HCT116 (cell line): ENCODE data around the gene RHOBTB1. TPM values are rescaled to one million over a fixed set of nuclear protein-coding genes. Genes with fewer than 3 reads are reported as not detected.

Experiments
- ATAC-seq: fragments of 200-7000 bp; cut with Tn5 transposase; 2 replicates; pipeline ENCODE4 v1.9.1; 2020; ENCODE audit warnings: mild to moderate bottlenecking, moderate library complexity
- BruUV-seq: library from RNA; stranded (reverse); fragments of 400-500 nt; replicated peaks from 2 replicates; lab custom pipeline; 2021; lab: Mats Ljungman, UMichigan
- CTCF ChIA-PET: fragments of 300-600 bp; sonication (Branson Sonifier 250); formaldehyde crosslinking; loops from one replicate; lab custom pipeline; 2021; ENCODE audit warnings: antibody characterized with exemption; lab: Charles Lee
- POLR2A ChIA-PET: fragments of 300-600, 350-600 bp; sonication (Branson Sonifier 250); formaldehyde crosslinking; loops from one replicate; lab custom pipeline; 2021; ENCODE audit warnings: antibody characterized with exemption; lab: Charles Lee
- RAD21 ChIA-PET, 2 experiments: fragments of 300-600 bp; sonication (Branson Sonifier 250); formaldehyde crosslinking; loops; one replicate each; lab custom pipeline; 2023; ENCODE audit warnings: low total read pairs in 2 of 2; ENCODE audit not compliant: uncharacterized antibody in 2 of 2, unreplicated experiment in 2 of 2, low non-redundant PET in 1 of 2; lab: Charles Lee
- DNase-seq: peaks from one replicate; pipeline ENCODE4 v3.0.0-alpha.2; 2010; ENCODE audit warnings: low read depth, low spot score
- H2AFZ ChIP-seq: fragments of 200-600 bp; shearing (Covaris generic), sonication (generic); 2 replicates; pipeline ENCODE4 v1.6.1; 2017; ENCODE audit warnings: low read depth, mixed run types, mixed read lengths, antibody characterized with exemption, low read length; ENCODE audit not compliant: poor library complexity, severe bottlenecking
- H3K27ac ChIP-seq: 2 replicates; pipeline ENCODE4 v1.5.1; 2012; ENCODE audit warnings: low read depth, low read length
- H3K27me3 ChIP-seq: fragments of 200-600 bp; sonication (generic); 2 replicates; pipeline ENCODE4 v1.6.1; 2016; ENCODE audit warnings: mixed run types, low read length, mixed read lengths; ENCODE audit not compliant: insufficient read depth
- H3K36me3 ChIP-seq, 2 experiments: fragments of 200-500 bp in 1 of 2; fragments of 200-600 bp in 1 of 2; sonication (Bioruptor generic) in 1 of 2; sonication (generic) in 1 of 2; 2 replicates each; pipeline versions ENCODE4 v1.5.1 to v1.6.1; 2014 to 2016; ENCODE audit warnings: low read length in 2 of 2, inconsistent platforms in 1 of 2, mixed read lengths in 1 of 2, mixed run types in 1 of 2; ENCODE audit not compliant: insufficient read depth in 2 of 2, control insufficient read depth in 1 of 2
- H3K4me1 ChIP-seq, 2 experiments: fragments of 200-600 bp in 1 of 2; sonication (generic) in 1 of 2; 2 replicates each; pipeline versions ENCODE4 v1.5.1 to v1.6.1; 2012 to 2017; ENCODE audit warnings: low read length in 2 of 2, inconsistent platforms in 1 of 2, mild to moderate bottlenecking in 1 of 2, mixed read lengths in 1 of 2, mixed run types in 1 of 2, moderate library complexity in 1 of 2; ENCODE audit not compliant: insufficient read depth in 2 of 2, control insufficient read depth in 1 of 2
- H3K4me2 ChIP-seq: fragments of 200-600 bp; sonication (generic); 2 replicates; pipeline ENCODE4 v1.6.1; 2017; ENCODE audit warnings: mixed run types, low read length, mixed read lengths
- H3K4me3 ChIP-seq, 2 experiments: fragments of 200-600 bp in 1 of 2; sonication (generic) in 1 of 2; replicated peaks in 1 of 2; 2 replicates each; pipeline ENCODE4 v1.5.1; 2011 to 2016; ENCODE audit warnings: low read length in 2 of 2, control low read depth in 1 of 2, low read depth in 1 of 2, mild to moderate bottlenecking in 1 of 2, mixed read lengths in 1 of 2, mixed run types in 1 of 2
- H3K79me2 ChIP-seq: fragments of 200-600 bp; sonication (generic); 2 replicates; pipeline ENCODE4 v1.6.1; 2017; ENCODE audit warnings: mild to moderate bottlenecking, mixed run types, low read length, moderate library complexity, mixed read lengths; ENCODE audit not compliant: insufficient read depth
- H3K9ac ChIP-seq: fragments of 200-600 bp; sonication (generic); 2 replicates; pipeline ENCODE4 v1.6.1; 2016; ENCODE audit warnings: low read length, mixed read lengths
- H3K9me2 ChIP-seq: fragments of 200-600 bp; sonication (generic), shearing (Covaris generic); 2 replicates; pipeline ENCODE4 v1.6.1; 2017; ENCODE audit warnings: mixed run types, mild to moderate bottlenecking, moderate library complexity; ENCODE audit not compliant: insufficient read depth
- H3K9me3 ChIP-seq, 2 experiments: fragments of 200-500 bp in 1 of 2; fragments of 200-600 bp in 1 of 2; sonication (Bioruptor generic) in 1 of 2; sonication (generic) in 1 of 2; 2 replicates each; pipeline ENCODE4 v1.6.1; 2014 to 2017; ENCODE audit warnings: low read length in 2 of 2, mixed read lengths in 2 of 2, inconsistent platforms in 1 of 2, low read depth in 1 of 2, mild to moderate bottlenecking in 1 of 2, mixed run types in 1 of 2, moderate library complexity in 1 of 2; ENCODE audit not compliant: control insufficient read depth in 1 of 2, insufficient read depth in 1 of 2
- H4K20me1 ChIP-seq: fragments of 200-600 bp; sonication (generic), shearing (Covaris generic); 2 replicates; pipeline ENCODE4 v1.6.1; 2017; ENCODE audit warnings: mixed run types, mild to moderate bottlenecking, moderate library complexity; ENCODE audit not compliant: insufficient read depth
- CBX3 ChIP-seq: IDR thresholded peaks from 2 replicates; pipeline ENCODE4 v1.6.1; 2012; ENCODE audit warnings: low read depth
- CEBPB ChIP-seq: IDR thresholded peaks from 2 replicates; pipeline ENCODE4 v1.6.1; 2012; ENCODE audit warnings: low read depth
- EZH2 ChIP-seq: fragments of 200-600 bp; sonication (generic); IDR thresholded peaks from 2 replicates; pipeline ENCODE4 v1.6.1; 2017; ENCODE audit warnings: antibody characterized with exemption, mixed run types
- EZH2phosphoT487 ChIP-seq: fragments of 200-600 bp; IDR thresholded peaks from 2 replicates; pipeline ENCODE4 v1.6.1; 2018; ENCODE audit warnings: antibody characterized with exemption, borderline replicate concordance
- JUND ChIP-seq: IDR thresholded peaks from 2 replicates; pipeline ENCODE4 v1.6.1; 2012
- RAD21 ChIP-seq: IDR thresholded peaks from 2 replicates; pipeline ENCODE4 v1.6.1; 2012; ENCODE audit warnings: low read depth, mild to moderate bottlenecking
- SP1 ChIP-seq: IDR thresholded peaks from 2 replicates; pipeline ENCODE4 v1.6.1; 2012; ENCODE audit warnings: low read depth
- YY1 ChIP-seq: IDR thresholded peaks from 2 replicates; pipeline ENCODE4 v1.6.1; 2011; ENCODE audit warnings: low read length, low read depth, moderate library complexity, mild to moderate bottlenecking; ENCODE audit not compliant: insufficient replicate concordance; ENCODE audit errors: extremely low read depth
- intact Hi-C: fragments of 100-400 bp; cut with micrococcal nuclease; formaldehyde crosslinking; loops from 2 replicates; pipeline ENCODE4 v1.10.0; 2022
- total RNA-seq: library from RNA; stranded (reverse); gene quantifications from one replicate; pipeline ENCODE4 v1.2.1, GENCODE V29; 2021; ENCODE audit not compliant: unreplicated experiment
- TF ChIP-seq, protein P1 (sequence below): IDR thresholded peaks from 2 replicates; pipeline ENCODE4 v1.6.1; 2012
- TF ChIP-seq, protein P2 (sequence below): IDR thresholded peaks from 2 replicates; pipeline ENCODE4 v1.6.1; 2012; ENCODE audit warnings: low read depth
- TF ChIP-seq, protein P3 (sequence below): IDR thresholded peaks from 2 replicates; pipeline ENCODE4 v1.6.1; 2012

The RHOBTB1 gene
- total RNA-seq, 1 experiment from 2014 or later, result 1.6 TPM

DNA sequence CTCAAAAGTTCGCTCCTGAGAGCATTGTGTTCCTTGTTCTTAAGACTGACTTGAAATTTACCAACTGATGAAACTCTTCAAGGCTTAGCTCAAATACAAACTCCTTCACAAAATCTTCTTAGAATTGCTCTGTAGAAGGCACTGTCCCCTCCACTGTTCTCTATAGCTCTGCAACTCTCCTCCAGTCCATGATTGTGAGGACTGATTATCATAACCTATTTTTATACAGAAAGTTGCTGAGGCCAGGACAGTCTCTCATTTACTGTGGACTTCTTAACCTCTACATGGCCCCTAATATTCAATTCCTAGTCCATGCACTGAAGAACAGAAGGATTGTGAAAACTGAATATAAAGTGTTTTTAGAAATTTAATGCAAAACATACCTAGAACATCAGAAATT lies 53.2 kb downstream of the RHOBTB1 start:
- Histone ChIP-seq H3K79me2 (no peaks in the 10 kb centered on the region), H3K4me3 (no peak overlapping the region), H4K20me1 (no peaks in the 10 kb centered on the region), H3K4me2 (no peak overlapping the region), H3K27ac (no peak overlapping the region), H3K27me3 (no peaks in the 10 kb centered on the region), H2AFZ (no peak overlapping the region), H3K9me3 (no peaks in the 10 kb centered on the region), H3K36me3 (no peaks in the 10 kb centered on the region), H3K9me2 (no peaks in the 10 kb centered on the region), H3K4me1 (no peaks in the 10 kb centered on the region), H3K9ac (no peak overlapping the region)
- no TSS peak for BruUV-seq
- RAD21 ChIA-PET, result no interaction called here
- CTCF ChIA-PET, result no interaction called here
- intact Hi-C loops, result no loop called here
- POLR2A ChIA-PET, result no interaction called here
- ATAC-seq, result no peak
- TF ChIP-seq SP1, result no peak
- no peak for TF ChIP-seq JUND
- no peak for TF ChIP-seq RAD21
- TF ChIP-seq EZH2phosphoT487, result no peak
- no peak for TF ChIP-seq YY1
- TF ChIP-seq, protein P1, sequence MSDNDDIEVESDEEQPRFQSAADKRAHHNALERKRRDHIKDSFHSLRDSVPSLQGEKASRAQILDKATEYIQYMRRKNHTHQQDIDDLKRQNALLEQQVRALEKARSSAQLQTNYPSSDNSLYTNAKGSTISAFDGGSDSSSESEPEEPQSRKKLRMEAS, result no peak
- TF ChIP-seq, protein P2, sequence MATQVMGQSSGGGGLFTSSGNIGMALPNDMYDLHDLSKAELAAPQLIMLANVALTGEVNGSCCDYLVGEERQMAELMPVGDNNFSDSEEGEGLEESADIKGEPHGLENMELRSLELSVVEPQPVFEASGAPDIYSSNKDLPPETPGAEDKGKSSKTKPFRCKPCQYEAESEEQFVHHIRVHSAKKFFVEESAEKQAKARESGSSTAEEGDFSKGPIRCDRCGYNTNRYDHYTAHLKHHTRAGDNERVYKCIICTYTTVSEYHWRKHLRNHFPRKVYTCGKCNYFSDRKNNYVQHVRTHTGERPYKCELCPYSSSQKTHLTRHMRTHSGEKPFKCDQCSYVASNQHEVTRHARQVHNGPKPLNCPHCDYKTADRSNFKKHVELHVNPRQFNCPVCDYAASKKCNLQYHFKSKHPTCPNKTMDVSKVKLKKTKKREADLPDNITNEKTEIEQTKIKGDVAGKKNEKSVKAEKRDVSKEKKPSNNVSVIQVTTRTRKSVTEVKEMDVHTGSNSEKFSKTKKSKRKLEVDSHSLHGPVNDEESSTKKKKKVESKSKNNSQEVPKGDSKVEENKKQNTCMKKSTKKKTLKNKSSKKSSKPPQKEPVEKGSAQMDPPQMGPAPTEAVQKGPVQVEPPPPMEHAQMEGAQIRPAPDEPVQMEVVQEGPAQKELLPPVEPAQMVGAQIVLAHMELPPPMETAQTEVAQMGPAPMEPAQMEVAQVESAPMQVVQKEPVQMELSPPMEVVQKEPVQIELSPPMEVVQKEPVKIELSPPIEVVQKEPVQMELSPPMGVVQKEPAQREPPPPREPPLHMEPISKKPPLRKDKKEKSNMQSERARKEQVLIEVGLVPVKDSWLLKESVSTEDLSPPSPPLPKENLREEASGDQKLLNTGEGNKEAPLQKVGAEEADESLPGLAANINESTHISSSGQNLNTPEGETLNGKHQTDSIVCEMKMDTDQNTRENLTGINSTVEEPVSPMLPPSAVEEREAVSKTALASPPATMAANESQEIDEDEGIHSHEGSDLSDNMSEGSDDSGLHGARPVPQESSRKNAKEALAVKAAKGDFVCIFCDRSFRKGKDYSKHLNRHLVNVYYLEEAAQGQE, result no peak
- TF ChIP-seq CBX3, result no peak
- TF ChIP-seq, protein P3, sequence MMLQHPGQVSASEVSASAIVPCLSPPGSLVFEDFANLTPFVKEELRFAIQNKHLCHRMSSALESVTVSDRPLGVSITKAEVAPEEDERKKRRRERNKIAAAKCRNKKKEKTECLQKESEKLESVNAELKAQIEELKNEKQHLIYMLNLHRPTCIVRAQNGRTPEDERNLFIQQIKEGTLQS, result no peak
- TF ChIP-seq EZH2, result no peak
- TF ChIP-seq CEBPB, result no peak
- no peak for DNase-seq
